ENCODE measurements around the gene UXS1.

UXS1 gene

GRCh38 chr2:106085181-106085940, 108.7 kb downstream of the UXS1 start:
- no peak for DNase-seq

DNA sequence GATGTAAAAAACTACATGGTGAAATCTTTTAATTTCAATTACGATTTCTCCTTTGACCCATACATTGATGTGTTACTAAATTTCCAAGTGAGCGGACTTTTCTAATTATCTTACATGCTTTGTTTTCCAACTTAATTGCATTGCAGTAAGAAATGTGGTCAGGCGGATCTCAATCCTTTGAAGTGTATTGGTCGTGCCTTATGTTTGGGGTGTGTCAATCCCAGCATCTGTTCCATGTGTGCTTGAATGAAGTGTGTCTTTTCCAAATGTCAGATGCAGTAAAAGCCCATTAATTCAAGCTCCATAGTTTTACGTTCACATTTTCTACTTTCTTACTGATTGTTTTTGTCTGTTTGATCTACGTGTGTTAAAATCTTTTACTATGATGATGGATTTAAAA, 113.1 kb downstream of the UXS1 start:
- no peak for DNase-seq

DNA sequence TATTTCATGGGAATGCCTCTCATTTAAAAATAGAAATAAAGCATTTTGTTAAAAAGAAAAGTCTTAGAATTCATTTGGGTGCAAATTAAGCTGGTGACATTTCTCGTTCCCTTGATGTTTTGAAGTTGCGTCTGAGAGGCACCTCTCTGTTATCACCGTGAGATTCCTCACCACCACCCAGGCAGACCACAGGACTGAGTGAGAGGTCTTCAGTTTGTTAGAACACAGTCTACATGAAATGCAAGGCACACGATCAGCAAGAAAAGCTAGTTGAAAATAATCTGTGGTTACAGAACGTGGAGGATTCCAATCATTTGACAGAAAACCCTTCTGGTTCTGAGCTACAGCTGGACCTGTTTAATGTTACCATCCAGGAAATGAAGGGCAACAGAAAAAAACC, 116.0 kb downstream of the UXS1 start:
- DNase-seq = no peak

- DNase-seq = no peak
These were observed 117.2 kb downstream of the UXS1 start for GRCh38 chr2:106076941-106077340.

DNA sequence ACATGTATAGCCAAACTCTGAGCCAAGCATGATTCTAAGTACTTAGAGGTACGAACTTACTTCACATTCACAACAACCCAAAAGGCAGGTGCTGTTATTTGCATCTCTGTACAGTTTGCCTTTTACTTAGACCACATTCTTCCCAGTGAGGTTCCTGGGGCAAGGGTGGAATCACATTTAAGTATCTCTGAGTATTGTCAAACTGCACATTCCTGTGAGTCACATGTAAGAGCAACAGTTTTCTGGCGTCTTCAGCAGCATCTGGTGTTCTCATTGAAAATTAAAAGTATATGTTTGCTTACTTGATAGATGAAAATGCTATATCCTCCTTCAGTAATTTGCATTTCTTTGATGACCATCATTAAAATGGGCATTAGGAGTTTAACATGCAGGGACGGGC, 119.1 kb downstream of the UXS1 start:
- no peak for DNase-seq

DNA sequence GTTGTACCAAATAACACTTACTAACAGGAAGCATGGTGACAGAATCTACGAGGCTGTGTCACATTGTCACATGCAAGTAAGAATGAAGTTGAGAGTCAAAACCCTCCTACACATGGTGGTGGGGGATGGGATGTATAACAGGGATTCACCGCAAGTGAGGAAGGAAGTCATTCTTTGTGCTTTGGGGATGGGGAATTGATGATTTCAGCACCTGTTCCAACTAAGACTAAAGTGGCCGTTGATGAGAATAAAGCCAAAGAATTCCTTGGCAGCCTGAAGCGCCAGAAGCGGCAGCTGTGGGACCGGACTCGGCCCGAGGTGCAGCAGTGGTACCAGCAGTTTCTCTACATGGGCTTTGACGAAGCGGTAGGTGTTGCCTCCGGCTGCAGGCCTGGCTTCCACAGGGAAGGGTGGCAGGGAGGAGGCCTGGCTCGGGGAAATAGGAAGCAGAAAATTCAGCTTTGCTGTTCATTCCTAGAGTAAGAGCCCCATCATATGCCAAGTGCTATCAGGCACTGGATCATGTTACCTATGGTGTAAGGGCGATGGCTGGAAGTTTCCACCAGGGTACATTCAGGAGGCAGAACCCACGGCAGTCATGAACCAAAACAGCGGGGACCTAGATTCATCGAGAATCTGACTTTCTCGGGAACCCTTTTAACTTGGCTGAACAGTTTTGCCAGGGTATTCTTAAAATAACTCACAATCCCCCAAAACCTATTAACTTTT, 120.3 kb downstream of the UXS1 start:
- no peak for DNase-seq

GRCh38 chr2:106070181-106070580, 123.9 kb downstream of the UXS1 start:
- no peak for DNase-seq

DNA sequence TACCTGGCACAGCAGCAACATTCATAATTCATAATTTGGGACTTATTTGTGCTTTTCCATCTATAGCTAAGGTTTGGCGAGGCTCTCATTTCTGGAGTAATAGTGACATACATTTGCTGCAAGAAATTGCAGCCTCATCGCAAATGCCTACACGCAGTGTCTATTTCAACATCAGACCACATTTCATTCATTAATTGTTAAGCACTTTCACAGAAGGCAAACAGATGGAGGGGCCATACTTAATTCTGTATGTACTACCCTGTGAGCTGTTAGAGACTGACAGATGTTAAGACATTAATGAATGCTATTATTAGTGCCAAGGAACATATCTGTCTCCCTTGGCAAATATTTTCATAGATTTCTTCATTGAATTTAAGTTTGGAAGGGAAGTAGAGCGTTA, 125.7 kb downstream of the UXS1 start:
- DNase-seq = no peak

- DNase-seq = peak; percentile 47
These were observed 127.9 kb downstream of the UXS1 start for GRCh38 chr2:106065983-106066820.

DNA sequence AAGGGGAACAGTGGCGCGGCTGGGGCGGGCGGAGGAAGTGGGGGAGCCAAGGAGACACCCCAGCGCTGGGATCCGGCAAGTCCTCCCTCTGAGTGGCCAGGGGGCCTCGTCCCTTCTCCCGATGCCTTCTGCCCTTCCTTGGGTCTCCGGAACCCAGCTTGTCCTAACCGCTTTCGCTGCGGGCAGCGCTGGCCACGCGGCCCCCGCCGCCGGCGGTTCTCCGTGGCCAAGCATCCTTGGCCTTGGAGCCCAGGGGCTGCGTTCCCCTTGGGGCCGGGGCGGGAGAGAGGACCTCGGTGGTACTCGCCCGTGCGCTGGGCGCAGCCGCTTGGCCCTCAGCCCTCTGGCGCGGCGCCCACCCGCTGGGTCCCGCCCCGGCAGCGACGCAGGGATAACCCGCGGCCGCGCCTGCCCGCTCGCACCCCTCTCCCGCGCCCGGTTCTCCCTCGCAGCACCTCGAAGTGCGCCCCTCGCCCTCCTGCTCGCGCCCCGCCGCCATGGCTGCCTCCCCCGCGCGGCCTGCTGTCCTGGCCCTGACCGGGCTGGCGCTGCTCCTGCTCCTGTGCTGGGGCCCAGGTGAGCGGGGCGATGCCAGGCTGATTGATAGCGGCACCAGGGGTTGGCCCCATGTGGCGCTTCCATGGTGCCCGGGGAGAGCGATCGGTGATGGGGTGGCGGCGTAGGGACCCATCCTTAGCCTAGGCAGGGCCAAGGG, 128.7 kb downstream of the UXS1 start:
- peak; percentile 65 for DNase-seq

- DNase-seq = no peak
These were observed 130.9 kb downstream of the UXS1 start for GRCh38 chr2:106063181-106063580.

DNA sequence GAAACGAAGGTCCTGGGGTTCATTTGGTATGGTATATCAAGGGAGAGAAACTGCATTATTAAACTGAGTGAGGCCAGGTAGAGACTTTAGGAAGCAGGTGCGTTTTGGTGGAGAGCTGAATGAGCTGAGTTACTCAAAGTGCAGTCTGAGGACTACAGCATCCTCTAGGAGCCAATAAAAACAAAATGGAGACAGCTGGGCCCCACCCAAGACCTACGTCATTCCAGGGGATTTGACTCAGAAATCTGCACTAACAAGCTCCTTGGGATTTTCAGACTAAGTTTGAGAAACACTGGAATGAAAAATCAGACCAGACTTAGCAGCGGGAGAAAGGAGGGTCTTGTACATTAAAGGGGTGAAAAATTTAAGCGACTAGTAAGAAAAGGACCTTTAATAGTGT, 131.5 kb downstream of the UXS1 start:
- no peak for DNase-seq

- DNase-seq = no peak
These were observed 132.3 kb downstream of the UXS1 start for GRCh38 chr2:106061611-106062349.

DNA sequence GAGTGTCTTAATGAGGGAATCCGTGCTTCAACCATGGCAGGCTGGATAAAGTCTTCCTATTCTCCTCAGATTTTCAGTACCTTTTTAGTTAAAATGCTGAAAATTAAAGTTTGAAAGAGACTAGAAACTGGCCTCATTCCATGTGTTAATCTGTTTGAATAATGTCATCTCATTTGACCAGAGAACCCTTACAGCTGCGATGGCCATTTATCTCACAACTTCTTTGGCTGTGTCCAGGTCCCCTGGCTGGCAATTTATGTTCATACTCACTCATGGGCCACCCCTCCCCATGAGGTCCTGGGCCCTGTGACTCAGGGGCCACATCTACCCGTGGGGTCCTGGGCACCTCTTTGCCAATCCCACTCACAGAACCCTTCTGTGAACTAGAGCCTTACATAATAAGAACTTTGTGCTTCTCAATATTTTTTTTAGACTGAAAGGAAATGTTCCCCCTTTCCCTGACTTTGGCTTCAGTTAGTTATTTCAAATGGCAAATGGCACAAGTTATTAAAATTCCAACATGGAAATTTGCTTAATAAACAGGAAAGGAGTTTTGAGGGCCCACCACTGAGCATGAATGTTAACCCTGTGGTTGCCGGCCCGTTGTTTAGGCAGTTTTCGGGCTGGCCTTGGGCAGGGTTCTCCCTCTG, 134.6 kb downstream of the UXS1 start:
- DNase-seq = no peak

DNA sequence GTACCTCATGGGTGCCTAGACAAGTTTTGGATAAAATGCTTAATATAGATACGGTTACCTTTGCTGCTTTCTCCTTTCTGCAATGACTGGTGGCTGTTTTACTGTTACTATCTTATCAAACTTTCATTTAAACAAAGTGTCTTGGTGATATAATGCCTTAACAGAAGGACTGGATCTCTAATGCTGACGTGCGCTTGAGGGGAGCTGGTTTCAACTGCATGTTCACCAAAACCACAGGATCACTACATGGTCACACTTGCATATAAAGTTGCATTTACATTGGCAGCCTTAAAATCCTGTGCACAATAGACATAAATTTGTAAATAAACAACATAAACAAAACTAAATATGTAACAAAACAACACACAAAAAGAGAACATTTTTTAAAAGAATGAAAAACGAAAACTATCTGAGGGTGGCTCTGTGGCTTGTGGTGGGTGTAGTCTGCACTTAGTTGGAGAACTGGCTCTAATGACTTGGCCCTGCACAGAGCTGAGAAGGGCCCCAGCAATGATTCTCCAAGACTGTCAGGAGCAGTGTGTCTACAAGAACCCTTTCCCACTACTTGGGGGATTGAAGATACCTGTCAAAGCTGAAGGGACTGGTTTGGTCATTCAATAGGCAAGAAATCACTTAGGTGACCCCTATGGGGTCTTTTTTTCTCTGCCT, 135.5 kb downstream of the UXS1 start:
- no peak for DNase-seq

GRCh38 chr2:106057206-106057605, 136.9 kb downstream of the UXS1 start:
- no peak for DNase-seq

- no peak for DNase-seq
These were observed 139.0 kb downstream of the UXS1 start for GRCh38 chr2:106054880-106055655.

- no peak for DNase-seq
These were observed 139.8 kb downstream of the UXS1 start for GRCh38 chr2:106054321-106054720.

- DNase-seq = no peak
These were observed 140.5 kb downstream of the UXS1 start for GRCh38 chr2:106053581-106053980.

- DNase-seq = no peak
These were observed 141.0 kb downstream of the UXS1 start for GRCh38 chr2:106053116-106053515.
